ENCODE results near the gene COL13A1.

The COL13A1 gene

DNA sequence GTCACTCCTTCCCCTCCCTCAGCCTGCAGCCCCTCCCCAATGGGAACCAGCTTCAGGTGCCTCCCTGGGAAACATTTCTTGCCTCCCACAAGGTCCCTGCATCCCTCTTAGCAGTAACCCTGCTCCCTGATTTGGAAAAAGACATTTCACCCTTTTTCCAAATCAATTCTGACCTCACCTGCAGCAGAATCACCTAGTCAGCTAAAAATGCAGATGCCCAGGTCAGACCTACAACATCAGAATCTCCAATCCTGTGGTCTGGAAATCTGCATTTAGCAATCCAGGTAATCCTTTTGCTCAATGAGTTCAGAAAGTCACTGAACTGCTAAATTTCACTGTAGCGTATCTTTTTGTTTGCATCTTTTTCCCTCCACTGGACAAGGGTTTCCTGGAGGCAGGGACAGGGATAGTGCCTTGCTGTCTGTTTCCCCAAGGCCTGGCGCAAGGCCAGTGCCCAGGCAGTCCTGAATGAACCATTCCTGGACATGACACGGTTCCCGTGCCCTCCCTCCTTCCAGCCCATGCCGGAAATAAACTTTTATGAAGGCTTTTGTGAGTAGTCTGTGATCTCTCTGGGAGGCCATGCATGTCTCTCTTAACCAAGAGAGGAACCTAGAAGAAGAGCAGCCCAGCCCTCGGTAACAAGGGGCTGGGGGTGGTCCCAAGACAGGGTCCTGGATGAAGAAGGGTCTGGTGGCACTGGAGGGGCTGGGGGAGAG, 44.0 kb downstream of the COL13A1 start:
- no peak for DNase-seq (ENCODE audit: low read depth in 2 of 2)

DNA sequence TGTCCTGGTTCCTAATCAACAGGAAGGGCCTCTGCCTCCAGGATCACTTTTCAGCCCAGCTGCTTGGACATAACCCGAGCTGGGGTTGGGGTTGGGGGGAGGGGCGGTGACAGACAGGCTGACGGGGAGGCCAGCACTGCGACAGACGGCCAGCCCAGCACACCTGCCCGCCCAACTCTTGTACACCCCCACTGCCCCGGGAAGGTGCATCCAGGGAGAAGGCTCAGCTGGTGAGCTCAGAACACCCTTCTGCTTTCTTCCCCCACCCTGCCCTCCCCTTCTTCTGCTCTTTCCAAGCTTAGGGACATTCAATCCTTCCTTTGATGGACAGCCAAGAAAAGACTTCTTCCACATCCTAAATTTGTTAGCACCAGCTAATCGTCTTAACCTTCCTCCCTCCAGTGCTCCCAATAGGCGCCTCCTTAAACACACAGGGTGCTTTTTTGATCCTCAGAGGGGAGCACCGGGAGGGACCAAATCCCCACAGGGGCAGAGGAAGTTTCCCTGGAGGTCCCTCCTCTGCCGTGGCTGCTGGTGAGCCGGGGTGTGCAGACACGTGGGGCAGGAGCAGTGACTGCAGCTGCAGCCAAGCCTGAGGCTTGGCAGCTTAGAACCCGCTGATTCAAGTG, 44.7 kb downstream of the COL13A1 start:
- no peak for DNase-seq (ENCODE audit: low read depth in 2 of 2)

DNA sequence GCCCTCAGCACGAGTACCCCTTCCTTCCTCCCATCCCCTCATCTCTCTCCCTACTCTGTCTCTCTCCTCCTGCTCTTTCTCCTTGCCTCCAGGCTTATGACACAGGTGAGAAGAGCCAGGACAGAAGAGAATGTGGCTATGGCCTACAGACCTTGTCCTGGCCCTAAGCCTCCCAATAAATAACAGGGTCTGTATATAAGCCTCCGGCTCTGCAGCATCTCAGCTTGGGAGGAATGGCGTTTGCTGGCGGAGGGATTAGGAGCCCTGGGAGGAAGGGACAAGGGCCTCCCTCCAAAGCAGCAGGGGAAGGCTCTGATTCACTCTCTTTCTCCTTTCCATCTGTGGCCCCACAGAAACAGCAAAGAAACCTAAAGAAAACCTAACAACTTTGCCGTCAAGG, 45.8 kb downstream of the COL13A1 start:
- no peak for DNase-seq (ENCODE audit: low read depth in 2 of 2)

DNA sequence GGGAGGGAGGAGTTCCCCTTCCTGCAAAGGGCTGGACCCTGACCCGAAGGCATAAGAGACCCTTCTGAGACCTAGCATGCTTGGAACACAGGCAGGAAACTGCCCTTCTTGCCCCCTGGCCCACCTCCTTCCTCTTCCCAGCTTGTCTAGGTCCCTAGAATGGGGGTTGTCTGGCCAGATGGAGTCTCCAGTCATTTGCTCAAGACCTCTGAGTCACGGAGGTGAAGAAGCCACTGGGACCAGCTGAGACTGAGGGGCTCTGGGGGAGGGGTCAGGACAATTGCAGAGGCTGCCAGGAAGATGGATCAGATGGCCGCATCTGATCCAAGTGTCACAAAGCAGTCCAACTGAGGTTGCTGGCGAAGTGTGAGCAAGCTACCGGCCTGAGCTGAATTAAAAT, 46.2 kb downstream of the COL13A1 start:
- DNase-seq (ENCODE audit: low read depth in 2 of 2) = no peak

DNA sequence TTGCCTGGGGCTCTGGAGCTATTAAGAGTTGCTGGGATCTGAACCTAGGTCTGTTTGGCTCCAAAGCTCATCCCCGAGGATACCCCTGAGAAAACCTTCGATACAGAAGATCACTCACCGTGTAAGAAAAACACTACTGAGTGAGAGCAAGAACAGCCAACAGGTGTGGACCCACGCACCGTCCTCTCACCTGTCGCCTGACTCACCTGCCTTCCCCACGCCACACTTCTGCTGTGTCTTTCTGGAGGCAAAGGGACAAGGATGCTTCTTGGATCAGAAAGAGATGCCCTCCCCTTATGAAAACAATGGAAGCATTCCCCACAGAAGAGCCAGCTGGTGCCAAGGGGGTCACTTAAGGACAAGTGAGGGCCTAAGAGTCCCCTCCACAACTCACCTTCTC, 46.7 kb downstream of the COL13A1 start:
- no peak for DNase-seq (ENCODE audit: low read depth in 2 of 2)

DNA sequence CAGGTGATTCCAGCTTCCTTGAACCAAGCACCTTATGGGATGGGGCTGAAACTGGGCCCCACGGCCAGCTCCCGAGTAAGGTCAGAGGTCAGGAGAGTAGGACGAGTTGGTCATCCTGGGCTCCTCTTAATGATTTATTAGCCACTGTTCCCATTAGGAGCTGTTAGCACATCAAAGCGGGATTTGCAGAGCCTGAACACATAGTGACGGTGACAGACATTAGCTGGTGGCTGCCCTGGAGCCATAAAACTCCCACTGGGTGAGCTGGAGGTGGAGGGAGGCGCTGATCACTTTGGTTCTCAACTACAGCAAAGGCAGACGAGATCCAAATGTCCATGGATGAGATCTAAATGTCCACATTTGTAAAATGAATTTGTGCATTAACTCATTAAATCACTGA, 48.1 kb downstream of the COL13A1 start:
- no peak for DNase-seq (ENCODE audit: low read depth in 2 of 2)

DNA sequence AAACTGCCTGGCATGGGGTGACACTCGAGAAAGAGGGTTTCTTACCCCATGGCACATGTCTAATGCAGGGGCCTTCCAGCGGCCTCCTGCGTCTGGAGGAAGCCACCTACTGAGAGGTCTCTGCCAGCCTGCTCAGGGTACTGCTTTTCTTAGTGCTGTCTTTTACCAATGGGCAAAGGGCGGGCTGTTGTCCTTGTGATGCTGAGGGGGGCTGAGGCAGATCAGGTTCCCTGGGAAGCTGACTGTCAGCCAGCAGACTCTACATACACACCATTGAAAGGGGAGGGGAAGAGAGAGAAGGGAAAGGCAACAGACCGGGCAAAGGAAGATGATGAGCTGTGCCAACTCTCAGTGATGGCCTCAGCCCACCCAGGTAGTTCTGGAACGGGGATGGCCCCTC, 48.7 kb downstream of the COL13A1 start:
- no peak for DNase-seq (ENCODE audit: low read depth in 2 of 2)

DNA sequence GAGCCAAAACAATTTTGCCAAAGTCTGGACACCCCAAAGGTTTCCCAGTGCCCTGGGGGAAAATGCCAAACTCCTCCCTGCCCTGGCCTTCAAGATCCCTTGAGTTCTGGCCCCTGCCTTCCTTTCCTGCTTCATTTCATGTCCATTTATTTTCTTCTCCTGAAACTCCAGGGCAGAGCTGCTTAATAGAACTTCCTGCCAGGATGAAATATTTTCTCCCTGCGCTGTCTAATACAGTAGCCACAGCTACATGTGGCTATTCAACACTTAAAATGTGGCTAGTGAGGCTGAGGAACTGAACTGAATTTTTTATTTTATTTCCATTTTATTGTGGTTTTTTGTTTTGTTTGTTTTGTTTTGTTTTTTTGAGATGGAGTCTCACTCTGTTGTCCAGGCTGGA, 49.6 kb downstream of the COL13A1 start:
- no peak for DNase-seq (ENCODE audit: low read depth in 2 of 2)

DNA sequence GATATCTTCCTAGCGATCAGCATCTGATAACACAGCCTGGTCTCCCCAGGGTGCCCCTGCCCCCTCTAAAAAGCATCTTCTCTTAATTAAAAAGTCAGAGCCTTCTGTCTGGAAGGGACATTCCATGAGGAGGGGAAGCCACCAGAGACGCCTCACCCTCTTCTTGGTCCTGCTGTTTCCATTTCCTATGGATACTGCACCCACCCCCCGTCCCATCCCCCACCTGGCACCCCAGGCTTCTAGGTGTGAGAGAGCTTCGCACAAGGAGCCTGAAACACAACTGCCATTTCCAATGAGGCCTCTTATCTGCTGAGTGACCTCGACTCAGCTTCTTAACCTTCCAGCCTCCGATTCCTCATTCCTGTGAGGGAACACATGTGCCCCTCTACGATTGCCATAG, 51.4 kb downstream of the COL13A1 start:
- no peak for DNase-seq (ENCODE audit: low read depth in 2 of 2)

DNA sequence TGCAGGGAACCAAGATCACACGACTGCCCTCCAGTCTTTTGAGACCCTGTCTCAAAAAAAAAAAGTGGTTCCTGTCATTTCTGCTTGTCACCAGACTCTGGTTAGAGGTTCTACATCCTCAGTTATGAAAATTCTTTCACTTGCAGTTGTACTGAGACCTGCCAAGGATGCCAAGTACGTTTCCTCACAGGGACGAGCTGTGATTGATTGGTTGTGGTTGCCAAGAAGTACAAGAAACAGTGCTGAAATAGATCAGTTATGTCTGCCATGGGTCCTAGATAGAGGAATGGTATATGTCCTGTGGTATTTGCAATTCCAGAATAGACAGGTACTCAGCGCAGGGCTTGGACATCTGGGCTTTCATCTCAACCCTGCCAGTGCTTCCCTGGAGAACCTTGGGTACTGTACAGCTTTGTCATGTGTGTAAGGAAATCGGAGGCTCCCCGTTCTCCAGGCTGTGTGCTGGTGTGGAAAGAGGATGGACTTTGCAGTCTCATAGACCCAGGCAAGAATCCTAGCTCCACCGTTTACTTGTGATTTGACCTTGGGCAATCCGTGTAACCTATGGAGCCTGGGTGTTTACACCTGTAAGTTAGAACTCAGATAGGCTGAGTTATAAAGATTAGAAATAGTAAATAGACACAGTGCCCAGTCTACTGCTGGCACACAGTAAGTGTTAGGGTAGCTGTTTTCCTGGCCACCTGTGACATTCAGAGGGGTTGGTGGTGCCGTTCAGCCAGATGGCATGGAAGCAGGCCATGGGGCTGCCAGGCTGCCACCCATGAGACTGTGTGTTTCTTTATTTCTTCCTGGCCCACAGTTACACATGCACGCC, 53.0 kb downstream of the COL13A1 start:
- no peak for DNase-seq (ENCODE audit: low read depth in 2 of 2)

DNA sequence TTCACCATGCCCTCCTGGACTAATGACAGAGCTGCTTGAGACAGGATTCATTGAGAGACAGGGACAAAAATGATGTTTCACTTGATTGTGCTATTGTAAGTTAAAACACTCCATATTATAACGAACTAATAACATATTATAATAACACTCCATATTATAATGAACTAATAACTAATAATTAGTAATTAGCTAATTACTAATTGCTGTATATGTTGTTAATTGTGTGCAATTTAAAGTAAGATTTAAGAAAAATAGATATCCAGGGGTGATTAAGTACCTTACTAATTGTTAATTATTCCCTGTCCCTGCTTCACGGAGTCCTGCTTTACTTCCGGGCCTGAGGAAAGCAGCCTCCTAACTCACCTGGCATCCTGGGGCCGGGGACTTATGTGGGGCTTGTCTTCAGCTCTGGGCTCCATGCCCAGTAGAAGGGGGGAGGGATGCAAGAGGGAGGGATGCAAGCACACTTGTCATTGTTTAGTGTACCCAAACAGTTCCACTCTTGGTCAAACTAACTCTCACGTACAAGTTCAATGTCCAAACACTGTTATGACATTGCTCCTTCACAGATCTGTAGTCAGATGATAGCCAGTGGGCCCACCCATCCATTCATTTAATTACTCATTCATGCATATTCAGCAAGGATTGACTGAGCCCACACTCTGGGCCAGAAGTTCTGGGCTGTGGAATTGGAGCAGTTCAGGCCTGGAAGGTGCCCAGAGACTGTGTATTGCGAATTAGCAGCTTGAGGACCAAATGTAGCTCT, 53.8 kb downstream of the COL13A1 start:
- DNase-seq (ENCODE audit: low read depth in 2 of 2) = no peak

DNA sequence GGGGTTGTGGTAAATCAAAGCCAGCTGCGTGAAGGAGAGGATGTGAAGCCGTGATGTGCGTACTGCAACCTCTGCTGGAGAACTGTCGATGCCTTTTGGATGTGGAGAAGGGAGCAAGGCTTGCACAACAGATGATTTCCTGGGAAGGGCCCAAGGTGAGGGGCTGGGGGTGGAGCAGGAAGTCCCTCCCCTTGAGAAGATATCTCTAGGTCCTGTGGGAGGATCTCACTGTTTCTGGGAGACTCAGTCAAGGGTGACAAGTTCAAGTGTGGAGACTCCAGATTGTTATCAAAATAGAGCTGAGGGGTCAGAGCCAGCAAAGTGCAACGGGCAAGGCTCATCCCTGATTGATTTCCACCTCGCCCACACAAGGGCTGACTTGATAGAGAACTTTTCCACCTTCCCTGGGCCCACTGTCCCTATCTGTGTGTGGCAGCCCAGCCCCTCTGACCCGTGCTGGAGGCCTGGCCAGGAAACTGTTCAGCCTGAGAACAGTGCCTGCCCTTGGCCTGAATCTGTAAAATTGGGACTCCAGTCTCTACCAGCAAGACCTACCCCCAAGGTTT, 55.0 kb downstream of the COL13A1 start:
- no peak for DNase-seq (ENCODE audit: low read depth in 2 of 2)

DNA sequence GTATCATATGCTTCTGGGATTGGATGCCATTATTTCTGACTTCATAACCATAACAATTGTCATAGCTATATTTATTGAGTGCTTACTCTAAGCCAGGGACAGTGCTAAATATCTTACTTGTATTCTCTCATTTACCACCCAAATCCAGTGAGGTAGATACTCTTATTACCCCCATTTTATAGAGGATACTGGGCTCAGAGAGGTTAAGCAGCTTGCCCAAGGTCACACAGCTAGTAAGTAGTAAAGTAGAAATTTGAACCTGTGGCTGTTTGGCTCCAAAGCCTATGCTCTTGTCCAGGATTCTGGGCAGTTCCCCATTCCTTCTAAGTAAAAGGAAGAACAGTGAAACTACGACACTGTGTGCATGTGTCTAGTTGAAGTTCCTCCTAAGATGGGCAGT, 56.5 kb downstream of the COL13A1 start:
- no peak for DNase-seq (ENCODE audit: low read depth in 2 of 2)

DNA sequence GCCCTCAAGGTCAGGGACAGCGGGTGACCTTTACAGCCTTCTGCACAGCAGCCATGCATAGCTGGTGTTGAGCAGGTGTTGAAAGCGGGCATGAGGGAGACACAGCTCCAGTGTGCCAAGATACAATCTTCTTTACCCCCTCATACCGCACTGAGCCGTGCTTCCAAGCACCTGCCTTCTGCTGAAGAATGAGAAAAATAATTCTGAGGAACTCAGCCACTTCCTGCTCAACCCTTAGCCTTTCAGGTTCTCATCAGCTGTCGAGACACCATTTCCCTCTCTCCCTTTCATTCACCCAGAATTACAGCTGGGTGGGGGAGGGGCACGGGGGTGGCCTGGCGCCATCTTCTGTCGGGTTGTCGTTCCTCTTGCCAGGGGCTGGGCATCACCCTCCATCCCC, 58.6 kb downstream of the COL13A1 start:
- no peak for DNase-seq (ENCODE audit: low read depth in 2 of 2)

DNA sequence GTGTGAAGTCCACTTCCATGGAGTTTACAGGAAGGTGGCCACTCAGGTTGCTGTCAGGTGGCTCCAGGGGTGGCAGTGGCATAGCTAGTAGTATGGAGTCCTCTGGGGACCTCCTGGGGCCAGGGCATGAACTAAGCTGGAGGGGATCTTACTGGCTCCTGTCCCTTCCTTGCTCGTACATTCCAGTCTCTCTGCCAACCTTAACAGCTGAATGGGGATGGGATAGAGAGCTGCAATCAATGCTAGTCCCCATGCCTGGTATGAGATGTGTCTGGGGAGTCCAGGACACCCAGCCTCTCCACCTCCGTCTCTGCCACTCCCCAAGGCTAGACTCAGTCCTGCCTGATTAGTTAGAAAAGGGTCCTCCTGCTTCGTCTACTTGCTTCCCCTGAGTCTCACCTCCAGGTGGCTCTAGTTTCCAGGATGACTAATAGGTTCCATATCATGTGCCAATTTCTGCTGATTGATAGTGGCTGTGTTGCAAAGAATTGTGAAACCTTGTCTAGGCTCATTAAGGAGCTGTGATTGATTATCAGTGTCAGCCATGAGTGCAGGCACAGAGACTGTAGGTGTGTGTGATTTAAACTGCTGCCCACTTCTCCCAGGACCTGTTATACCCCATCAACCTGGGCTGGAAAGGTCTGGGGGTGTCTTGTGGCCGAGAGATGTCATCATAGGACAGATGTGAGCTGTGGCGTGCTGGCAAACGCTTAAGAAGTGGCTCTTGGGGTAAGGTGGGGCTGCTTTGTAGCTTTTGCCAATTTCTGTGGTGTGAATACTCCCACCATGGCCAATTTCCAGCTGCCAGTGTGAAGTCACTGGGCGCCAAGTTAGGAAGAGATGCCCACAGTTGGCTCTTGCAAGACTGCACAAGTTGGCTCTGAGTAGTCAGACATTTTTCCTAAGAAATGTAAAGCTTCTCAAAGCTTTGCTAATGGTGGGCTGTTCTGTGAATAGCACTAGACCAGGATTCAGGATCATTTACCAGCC, 59.8 kb downstream of the COL13A1 start:
- no peak for DNase-seq (ENCODE audit: low read depth in 2 of 2)

DNA sequence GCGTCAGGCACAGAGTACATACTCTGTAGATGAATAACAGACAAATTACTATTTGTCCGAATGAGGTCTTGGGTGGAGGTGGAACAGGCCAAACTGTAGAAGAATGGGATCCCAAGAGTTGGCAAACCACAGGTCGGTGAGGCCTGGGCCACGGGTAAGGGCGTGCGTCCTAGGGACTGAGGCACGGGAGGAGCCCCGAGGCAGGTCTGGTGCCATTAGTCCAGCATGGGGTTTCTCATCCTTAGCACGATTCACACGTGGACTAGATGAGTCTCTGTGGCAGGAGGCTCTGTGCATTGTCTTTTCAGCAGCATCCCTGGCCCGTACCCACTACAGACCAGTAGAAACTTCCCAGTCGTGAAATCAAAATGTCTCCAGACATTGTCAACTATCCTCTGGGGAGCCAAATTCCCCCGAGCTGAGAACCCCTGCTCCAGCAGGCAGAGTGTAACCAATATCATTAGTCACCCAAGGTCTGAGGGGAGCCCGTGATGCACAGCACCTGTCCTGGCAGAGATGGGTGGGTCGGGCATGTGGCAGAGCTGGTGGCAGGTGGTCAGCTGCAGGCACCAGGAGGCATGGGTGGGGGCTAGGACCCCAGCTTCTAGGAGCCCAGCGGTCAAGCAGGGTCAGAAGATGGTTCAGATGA, 61.3 kb downstream of the COL13A1 start:
- no peak for DNase-seq (ENCODE audit: low read depth in 2 of 2)

DNA sequence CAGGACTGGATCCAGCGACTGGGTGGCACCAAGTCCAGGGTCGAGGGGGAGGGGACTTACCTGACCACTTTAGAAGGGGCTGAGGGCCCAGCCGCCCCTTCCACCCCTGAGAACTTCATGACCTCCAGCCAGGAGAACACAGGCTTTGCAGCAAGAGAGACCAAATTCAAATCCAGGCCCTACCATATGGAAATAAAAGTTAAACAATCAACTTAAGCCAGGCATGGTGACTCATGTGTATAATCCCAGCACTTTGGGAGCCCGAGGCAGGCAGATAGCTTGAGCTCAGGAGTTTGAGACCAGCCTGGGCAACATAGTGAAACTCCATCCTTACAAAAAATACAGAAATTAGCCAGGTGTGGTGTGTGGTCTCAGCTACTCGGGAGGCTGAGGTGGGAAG, 61.9 kb downstream of the COL13A1 start:
- no peak for DNase-seq (ENCODE audit: low read depth in 2 of 2)

DNA sequence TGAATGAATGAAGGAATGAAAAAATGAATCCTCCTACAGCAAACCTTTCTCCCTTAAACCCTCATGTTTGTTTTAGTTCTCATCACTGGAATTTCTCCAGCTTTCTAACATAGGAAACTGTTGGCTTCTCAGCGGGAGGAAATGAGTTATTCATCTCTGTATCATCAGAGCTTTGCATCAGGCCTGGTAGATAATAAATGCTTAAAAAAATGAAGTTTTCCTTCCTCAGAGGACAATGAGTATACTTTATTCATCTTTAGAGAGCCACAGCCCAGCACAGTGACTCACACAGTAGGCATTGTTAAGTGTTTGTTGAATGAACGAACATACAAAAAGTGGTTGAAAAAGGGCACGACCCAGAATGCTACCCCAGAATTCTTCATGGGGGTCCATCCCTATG, 62.6 kb downstream of the COL13A1 start:
- DNase-seq (ENCODE audit: low read depth in 2 of 2) = no peak

DNA sequence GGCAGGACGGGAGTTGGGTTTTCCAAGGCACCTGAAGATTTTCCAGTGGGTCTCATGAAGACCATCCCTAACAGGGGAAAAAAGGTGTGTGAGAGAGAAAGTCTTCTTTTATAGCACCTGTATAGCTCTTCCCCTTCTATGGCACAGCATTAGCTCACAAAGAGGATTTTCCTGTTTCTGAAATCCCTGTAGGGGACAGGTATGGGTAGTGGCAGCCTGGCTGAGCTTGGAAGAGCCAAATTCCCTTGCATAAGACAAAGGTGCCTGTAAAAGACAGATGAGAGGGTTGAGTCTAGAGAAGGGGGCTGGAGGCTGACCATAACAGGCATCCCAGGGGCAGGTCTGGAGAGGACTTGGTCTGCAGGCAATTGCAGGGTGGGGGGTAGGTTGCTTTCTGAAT, 63.7 kb downstream of the COL13A1 start:
- DNase-seq (ENCODE audit: low read depth in 2 of 2) = no peak

DNA sequence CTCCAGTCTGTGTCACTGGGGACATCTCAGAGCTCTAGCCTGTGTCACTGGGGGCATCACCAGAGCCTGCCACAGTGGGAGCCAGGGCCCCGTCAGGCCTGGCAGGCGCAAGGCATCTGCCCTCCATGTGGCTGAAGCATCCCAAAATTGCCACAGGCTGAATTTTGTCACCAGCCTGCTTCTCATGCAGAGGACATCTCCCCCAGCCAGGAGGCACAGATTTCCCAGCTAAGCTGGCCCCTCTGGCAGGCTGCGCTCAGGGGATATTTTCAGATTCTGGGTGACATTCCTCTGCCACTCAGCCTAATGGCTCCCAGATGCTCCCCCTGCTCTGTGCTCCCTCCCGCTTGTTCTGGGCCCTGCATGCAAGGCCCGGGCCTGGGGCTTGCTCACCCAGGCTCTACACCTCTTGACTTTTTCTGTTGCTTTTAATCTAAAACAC, 64.6 kb downstream of the COL13A1 start:
- DNase-seq (ENCODE audit: low read depth in 2 of 2) = no peak

All from activated CD8-positive, alpha-beta memory T cell treated with anti-CD3 and anti-CD28 coated beads for 4 hours (primary cell).